Left renal pelvis (tissue), 4 donors: Measurements from ENCODE around the gene ABCA1. TPM values are rescaled to one million over a fixed set of nuclear protein-coding genes. Genes with fewer than 3 reads are reported as not detected.
"Not testable (repeated sequence)": the region's sequence is repeated elsewhere in the genome, so short reads cannot be mapped to it uniquely, and the experiment has no call there.

Experiments
- DNase-seq, 4 donors: peaks; one replicate each; pipeline ENCODE4 v3.0.0-alpha.2; 2013; ENCODE audit warnings: low read depth in 4 of 4, low spot score in 3 of 4
- polyA plus RNA-seq, 4 donors: library from polyadenylated mRNA; unstranded; fragments of 120-200 nt; gene quantifications; one replicate each; pipeline ENCODE4 v1.2.1, GENCODE V29; 2013; ENCODE audit not compliant: insufficient read length in 4 of 4

ABCA1 gene
- polyA plus RNA-seq, 4 donors, result 8.7 to 17.5 (median 9.5) TPM

- DNase-seq, result no peak
These were observed 54.5 kb downstream of the ABCA1 start for GRCh38 chr9:104873489-104873850.

GRCh38 chr9:104872656-104873488 lies 55.1 kb downstream of the ABCA1 start:
- no peak for DNase-seq

GRCh38 chr9:104871961-104872527 lies 55.9 kb downstream of the ABCA1 start:
- DNase-seq, result no peak

GRCh38 chr9:104869811-104870210 lies 58.1 kb downstream of the ABCA1 start:
- no peak for DNase-seq

DNA sequence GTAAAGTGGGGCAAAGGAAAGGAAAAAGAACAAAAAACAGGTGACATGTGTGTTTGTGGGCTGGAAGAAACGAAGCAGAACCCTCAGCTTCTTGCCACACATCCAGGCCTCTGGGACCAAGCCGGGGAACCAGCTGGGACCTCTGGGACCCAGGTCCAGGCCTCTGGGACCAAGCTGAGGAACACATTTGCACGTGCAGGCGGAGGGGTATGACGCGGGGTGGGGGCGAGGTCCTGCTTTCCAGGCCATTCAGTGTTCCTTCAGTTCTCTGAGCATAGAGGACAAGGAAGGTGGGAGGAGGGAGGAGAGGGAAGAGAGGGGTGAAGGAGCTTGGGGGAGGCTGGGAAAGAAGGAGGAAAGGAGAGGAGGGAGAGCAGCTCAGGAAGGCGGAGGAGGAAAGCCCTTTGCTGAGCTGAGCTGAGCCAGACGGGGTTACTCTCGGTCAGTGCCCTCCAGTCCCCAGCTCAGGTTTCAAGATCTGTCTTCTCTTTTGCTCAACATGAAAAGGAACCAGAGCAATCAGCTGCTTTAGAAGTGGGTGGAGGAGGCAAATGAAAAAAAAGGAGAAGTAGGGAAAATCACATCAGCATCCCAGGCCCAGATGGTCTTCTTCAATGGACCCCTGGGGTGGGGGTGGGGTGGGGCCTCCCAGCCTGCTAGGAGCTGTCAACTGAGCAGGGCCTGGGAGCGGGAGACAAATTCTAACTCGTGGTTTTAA lies 59.1 kb downstream of the ABCA1 start:
- peak; percentile 85 to 93 (median 90) for DNase-seq

- peak in 3 of 4 donors; percentile 5 to 43 (median 26) for DNase-seq
These were observed 59.7 kb downstream of the ABCA1 start for GRCh38 chr9:104868303-104868686.

- no peak for DNase-seq
These were observed 61.8 kb downstream of the ABCA1 start for GRCh38 chr9:104866191-104866590.

DNA sequence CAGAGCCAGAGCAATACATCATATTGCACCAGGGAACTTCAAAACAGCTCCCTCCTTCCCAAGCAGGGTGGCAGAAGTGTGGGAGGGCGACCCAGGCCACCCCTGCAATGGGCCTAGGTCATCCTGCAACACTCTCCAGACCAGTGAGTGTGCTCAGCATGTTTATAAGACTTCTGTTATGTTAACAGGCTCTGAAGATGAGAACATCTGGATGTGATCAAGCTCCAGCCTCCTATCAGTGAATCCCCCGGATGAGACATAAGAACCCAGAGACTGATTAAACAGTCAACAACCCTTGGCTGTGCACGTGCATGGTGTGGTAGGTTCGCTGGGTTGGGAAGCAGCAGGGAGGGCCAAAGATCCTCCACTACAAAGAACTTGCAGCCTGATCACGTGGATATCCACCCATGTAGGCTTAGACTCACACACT lies 63.3 kb downstream of the ABCA1 start:
- DNase-seq, result peak in 2 of 4 donors; percentile 12 to 16

- DNase-seq, result peak; percentile 51 to 58 (median 56)
These were observed 64.6 kb downstream of the ABCA1 start for GRCh38 chr9:104863180-104863883.

GRCh38 chr9:104861397-104861796 lies 66.6 kb downstream of the ABCA1 start:
- DNase-seq, result no peak

- DNase-seq, result no peak
These were observed 67.7 kb downstream of the ABCA1 start for GRCh38 chr9:104860263-104860662.

- DNase-seq, result no peak
These were observed 69.1 kb downstream of the ABCA1 start for GRCh38 chr9:104858846-104859245.

DNA sequence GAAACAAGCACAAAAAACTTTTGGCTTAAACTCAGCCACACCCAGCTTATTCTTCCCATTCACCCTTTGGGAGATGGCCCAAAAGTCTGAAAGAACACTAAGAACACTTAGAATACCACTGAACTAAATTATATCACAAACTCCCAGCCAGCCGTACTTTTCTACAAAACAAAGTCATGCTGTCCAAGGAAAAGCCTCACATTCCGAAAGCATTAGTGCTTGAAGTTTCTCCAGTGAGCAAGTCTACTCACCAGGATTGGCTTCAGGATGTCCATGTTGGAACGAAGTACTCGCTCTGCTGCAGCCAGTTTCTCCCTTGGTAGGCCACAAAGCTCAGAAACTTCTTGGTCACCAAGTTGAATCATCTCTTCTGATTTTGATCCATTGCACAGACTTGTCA lies 69.7 kb downstream of the ABCA1 start:
- DNase-seq, result no peak

DNA sequence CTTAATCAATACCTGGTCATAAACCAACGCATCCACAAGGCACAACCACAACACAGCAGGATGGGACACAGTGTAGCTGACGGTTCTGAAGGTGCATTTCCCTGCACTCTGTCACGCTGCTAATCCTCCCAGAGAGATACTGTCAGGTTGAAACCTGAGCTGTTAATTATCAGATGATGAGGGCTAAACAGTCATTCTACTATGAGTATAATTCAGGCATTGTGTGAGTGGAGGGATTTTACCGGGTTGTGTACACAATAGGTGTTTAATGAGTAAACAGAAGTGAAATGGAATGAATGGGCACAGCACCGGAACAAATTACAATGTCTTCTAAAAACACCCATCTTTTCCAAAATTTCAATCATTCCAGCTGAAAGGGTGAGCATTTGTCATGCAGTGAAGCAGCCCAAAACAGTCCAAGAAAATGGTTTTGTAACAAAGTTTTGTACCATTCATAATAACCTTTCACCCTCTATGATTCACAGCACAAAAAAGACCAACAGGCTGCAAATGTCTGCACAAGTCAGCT lies 71.5 kb downstream of the ABCA1 start:
- no peak for DNase-seq

DNA sequence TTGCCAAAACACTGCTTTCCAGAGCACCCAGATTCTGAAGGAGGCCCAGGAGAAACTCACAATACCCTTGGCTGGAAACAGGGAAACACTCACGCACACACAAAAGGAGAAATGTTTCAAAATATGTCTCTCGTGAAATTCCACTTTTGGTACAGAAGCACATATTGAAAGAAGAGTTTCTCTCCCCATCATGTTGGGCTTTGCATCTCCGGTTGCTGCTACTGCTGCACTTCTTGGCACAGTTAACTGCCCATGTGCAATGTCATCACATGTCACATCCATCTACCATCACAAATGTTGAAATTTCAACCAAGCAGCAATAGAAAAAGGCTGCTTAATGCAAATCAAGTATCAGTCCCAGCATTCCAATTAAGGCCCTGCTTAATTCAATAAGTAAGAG lies 72.1 kb downstream of the ABCA1 start:
- no peak for DNase-seq

DNA sequence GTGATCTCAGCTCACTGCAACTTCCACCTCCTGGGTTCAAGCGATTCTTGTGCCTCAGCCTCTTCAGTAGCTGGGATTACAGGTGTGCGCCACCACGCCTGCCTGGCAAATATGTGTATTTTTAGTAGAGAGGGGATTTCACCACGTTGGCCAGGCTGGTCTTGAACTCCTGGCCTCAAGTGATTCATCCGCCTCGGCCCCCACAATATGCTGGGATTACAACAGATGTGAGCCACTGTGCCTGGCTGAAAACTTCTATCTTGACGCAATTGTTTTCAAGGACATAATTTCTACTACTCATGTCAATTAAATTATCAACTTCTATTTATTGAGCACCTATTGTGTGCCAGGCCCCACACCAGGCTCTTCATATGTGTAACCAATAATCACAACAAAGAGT lies 72.7 kb downstream of the ABCA1 start:
- DNase-seq, result not testable (repeated sequence)

DNA sequence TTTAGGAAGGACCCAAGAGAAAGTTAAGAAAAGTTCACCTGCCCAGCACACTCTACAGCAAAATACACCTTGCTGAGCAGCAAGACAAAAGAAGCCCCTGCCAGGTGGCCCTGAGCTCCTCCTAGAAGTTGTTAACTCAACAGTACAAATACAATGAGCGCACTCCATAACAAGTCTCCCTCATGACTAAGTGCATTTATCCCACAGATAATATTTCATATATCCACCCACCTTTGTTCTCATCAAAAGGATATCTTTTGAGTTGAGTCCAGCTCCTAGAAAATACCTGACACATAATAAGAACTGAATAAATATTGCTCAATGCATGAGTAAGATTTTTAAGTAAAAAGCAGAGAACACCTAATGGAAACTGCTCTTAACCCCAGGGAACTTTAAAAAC lies 73.3 kb downstream of the ABCA1 start:
- no peak for DNase-seq

DNA sequence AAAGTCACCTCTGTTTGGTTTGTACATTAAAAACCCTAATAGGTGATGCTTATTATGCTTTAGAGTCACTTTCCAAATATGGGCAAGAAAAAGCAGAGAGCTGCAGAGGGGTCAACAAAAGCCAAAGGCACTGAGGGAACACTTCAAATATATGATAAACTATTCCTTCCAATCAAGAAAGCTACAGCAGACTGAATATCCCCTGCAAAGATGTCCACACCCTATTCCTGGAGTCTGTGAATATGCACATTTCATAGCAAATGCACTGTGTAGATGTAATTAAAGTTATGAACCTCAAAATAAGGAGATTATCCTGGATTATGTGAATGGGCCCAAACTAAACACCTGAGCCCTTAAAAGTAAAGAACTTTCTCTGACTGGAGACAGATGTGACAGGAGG lies 74.3 kb downstream of the ABCA1 start:
- no peak for DNase-seq

DNA sequence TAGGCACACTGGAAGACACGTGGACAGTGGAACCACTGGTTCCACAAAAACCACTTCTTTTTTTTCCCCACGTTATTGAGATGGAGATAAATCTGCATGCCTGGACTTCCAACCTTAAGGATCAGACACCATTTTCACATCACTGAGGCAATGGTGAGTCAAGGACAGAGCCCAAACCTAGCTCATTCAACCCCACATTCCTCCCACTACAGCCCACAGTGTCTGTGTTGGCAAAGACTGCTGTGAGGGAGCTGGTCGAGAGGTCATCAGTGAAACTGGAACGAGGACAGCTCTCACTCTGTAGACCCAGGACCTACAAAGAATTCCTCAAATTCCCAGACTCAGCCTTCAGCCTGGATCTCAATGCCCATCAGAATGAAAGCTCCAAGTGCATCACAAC lies 74.8 kb downstream of the ABCA1 start:
- DNase-seq, result no peak

GRCh38 chr9:104851546-104851920 lies 76.4 kb downstream of the ABCA1 start:
- no peak for DNase-seq
